ENCODE measurements around the gene SLC16A8.
"Not testable (repeated sequence)": the region's sequence is repeated elsewhere in the genome, so short reads cannot be mapped to it uniquely, and the experiment has no call there.

The SLC16A8 gene

DNA sequence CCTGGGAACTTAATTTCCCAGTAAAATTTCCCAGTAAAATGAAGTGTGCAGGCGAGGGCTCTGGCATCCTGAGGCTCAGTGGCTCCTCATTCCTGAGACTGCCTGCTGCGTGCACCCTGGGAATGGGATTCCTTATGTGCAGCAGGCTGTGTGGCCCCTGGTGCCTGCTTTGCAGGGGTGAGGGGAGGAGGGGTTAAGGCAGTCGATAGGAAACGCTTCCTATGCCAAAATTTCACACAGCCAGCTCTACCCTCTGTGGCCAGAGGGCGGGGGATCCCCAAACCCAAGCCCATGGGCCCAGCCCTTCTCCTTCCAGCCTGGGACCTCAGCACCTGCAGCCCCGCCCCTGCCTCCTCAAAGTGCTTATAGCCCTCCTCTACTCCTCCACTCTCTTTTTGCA is 38.6 kb upstream of the SLC16A8 start:
- Histone ChIP-seq H3K9me3 (replicated peaks; ENCODE audit: insufficient read depth, low read length) (no peaks in the 10 kb centered on the region), H3K27me3 (replicated peaks; ENCODE audit: insufficient read depth, low read length) (no peaks in the 10 kb centered on the region), H3K4me2 (ENCODE audit: low read depth, low read length) (no peak overlapping the region), H3F3A (ENCODE audit: insufficient read depth, low read length) (no peaks in the 10 kb centered on the region), H3K4me1 (ENCODE audit: low read length) (no peaks in the 10 kb centered on the region), H2AFZ (ENCODE audit: low read length) (no peak overlapping the region), H3K36me3 (replicated peaks; ENCODE audit: insufficient read depth, low read length) (no peaks in the 10 kb centered on the region), H3K27ac (ENCODE audit: low read length) (no peak overlapping the region), H3K9ac (ENCODE audit: low read length) (no peak overlapping the region), H3K9me2 (replicated peaks; ENCODE audit: insufficient read depth, low read length) (no peaks in the 10 kb centered on the region), H4K20me1 (ENCODE audit: insufficient read depth, low read length) (no peaks in the 10 kb centered on the region), H3K79me2 (ENCODE audit: low read length) (no peaks in the 10 kb centered on the region), H3K4me3 (ENCODE audit: low read length) (no peak overlapping the region)
- DNase-seq, result no peak
- TF ChIP-seq EZH2phosphoT487 (IDR thresholded peaks at IDR 0.05; ENCODE audit: low read length) (no peak), EZH2 (optimal IDR thresholded peaks at IDR 0.05; ENCODE audit: low read depth, low read length) (no peak)
- TF ChIP-seq, protein P1, sequence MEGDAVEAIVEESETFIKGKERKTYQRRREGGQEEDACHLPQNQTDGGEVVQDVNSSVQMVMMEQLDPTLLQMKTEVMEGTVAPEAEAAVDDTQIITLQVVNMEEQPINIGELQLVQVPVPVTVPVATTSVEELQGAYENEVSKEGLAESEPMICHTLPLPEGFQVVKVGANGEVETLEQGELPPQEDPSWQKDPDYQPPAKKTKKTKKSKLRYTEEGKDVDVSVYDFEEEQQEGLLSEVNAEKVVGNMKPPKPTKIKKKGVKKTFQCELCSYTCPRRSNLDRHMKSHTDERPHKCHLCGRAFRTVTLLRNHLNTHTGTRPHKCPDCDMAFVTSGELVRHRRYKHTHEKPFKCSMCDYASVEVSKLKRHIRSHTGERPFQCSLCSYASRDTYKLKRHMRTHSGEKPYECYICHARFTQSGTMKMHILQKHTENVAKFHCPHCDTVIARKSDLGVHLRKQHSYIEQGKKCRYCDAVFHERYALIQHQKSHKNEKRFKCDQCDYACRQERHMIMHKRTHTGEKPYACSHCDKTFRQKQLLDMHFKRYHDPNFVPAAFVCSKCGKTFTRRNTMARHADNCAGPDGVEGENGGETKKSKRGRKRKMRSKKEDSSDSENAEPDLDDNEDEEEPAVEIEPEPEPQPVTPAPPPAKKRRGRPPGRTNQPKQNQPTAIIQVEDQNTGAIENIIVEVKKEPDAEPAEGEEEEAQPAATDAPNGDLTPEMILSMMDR (IDR thresholded peaks at IDR 0.05; ENCODE audit: low read length), result no peak

DNA sequence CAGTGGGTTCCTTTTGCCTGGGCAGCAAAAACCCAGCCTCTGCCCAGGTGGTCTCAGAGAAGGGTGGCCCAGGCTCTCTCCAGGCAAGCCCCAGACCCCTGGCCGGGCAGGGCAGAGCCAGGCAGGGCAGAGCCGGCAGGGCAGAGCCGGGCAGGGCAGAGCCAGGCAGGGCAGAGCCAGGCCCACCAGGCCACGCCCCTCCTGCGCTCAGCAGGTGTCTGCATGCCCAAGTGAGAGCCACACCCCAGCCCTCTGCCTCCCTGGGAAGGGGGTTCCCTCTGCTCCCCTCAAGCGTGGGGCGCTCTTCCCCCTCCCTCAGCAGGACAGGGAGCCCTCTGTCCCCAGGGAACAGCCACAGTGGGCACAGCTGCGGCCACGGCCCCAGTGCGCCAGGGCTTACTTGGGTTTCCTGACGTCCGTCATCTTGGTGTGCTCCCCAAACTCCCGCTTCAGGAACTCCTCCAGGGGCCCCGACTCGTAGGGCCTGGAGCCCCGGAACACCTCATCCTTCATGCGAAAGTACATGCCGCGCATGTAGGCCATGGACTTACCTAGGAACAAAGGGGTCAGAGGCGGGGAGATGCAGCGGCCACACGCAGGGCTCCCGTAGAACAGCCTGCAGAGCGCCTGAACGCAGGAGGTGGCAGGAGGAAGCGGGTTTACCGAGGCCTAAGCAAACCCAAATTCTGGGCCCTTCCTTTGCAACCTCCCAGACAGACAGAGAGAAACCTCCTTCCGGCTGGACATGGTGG is 36.6 kb upstream of the SLC16A8 start:
- H3K27me3 ChIP-seq (replicated peaks; ENCODE audit: insufficient read depth, low read length), result no peaks in the 10 kb centered on the region
- no peaks in the 10 kb centered on the region for H3K79me2 ChIP-seq (ENCODE audit: low read length)
- no peaks in the 10 kb centered on the region for H3K9me3 ChIP-seq (replicated peaks; ENCODE audit: insufficient read depth, low read length)
- H3F3A ChIP-seq (ENCODE audit: insufficient read depth, low read length), result no peaks in the 10 kb centered on the region
- no peak overlapping the region for H3K27ac ChIP-seq (ENCODE audit: low read length)
- no peak overlapping the region for H3K9ac ChIP-seq (ENCODE audit: low read length)
- no peak overlapping the region for H3K4me2 ChIP-seq (ENCODE audit: low read depth, low read length)
- no peaks in the 10 kb centered on the region for H4K20me1 ChIP-seq (ENCODE audit: insufficient read depth, low read length)
- TF ChIP-seq EZH2 (optimal IDR thresholded peaks at IDR 0.05; ENCODE audit: low read depth, low read length), result no peak
- TF ChIP-seq, protein P1 (IDR thresholded peaks at IDR 0.05; ENCODE audit: low read length), result no peak
- no peaks in the 10 kb centered on the region for H3K9me2 ChIP-seq (replicated peaks; ENCODE audit: insufficient read depth, low read length)
- no peaks in the 10 kb centered on the region for H3K4me1 ChIP-seq (ENCODE audit: low read length)
- no peak overlapping the region for H2AFZ ChIP-seq (ENCODE audit: low read length)
- no peak for DNase-seq
- no peaks in the 10 kb centered on the region for H3K36me3 ChIP-seq (replicated peaks; ENCODE audit: insufficient read depth, low read length)
- H3K4me3 ChIP-seq (ENCODE audit: low read length), result no peak overlapping the region

DNA sequence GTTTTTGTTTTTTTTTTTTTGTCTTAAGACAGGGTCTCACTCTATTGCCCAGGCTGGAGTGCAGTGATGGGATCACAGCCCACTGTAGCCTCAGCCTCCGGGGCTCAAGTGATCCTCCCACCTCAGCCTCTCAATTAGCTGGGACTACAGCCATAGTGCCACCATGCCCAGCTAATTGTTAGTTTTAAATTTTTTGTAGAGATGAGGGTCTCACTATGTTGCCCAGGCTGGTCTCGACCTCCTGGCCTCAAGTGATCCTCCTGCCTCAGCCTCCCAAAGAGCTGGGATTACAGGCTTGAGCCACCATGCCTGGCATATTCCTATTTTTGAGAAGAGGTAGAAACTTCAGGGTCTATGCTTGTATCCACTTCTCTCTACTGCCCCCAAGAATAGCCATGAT is 34.8 kb upstream of the SLC16A8 start:
- not testable (repeated sequence) for H3K27me3 ChIP-seq (replicated peaks; ENCODE audit: insufficient read depth, low read length); H3K9ac ChIP-seq (ENCODE audit: low read length); H3K36me3 ChIP-seq (replicated peaks; ENCODE audit: insufficient read depth, low read length); H3F3A ChIP-seq (ENCODE audit: insufficient read depth, low read length); H3K4me1 ChIP-seq (ENCODE audit: low read length); H3K27ac ChIP-seq (ENCODE audit: low read length); DNase-seq; H3K4me3 ChIP-seq (ENCODE audit: low read length); H3K79me2 ChIP-seq (ENCODE audit: low read length); H3K9me3 ChIP-seq (replicated peaks; ENCODE audit: insufficient read depth, low read length); H3K9me2 ChIP-seq (replicated peaks; ENCODE audit: insufficient read depth, low read length); H2AFZ ChIP-seq (ENCODE audit: low read length); H3K4me2 ChIP-seq (ENCODE audit: low read depth, low read length); H4K20me1 ChIP-seq (ENCODE audit: insufficient read depth, low read length)

DNA sequence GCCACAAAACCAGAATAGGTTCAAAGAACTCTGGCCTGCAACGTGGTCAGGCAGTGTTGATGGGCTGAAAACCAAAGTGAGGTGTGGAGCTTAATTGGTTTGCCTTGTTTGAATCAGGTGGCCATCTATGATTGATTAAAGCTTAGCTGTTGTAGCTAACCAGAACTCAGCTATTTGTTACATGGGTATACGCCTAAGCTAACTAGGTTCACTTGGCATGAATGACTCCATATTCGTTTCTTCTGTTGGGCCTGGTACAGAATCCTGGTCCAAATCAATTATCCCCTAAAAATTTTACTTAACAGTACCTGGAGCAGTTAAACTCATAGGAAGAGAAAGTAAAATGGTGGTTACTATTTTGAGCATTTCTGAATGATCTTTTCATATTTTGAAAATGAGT is 34.2 kb upstream of the SLC16A8 start:
- Histone ChIP-seq H3F3A (ENCODE audit: insufficient read depth, low read length) (no peaks in the 10 kb centered on the region), H3K9me3 (replicated peaks; ENCODE audit: insufficient read depth, low read length) (no peaks in the 10 kb centered on the region), H3K9me2 (replicated peaks; ENCODE audit: insufficient read depth, low read length) (no peaks in the 10 kb centered on the region), H3K4me1 (ENCODE audit: low read length) (no peaks in the 10 kb centered on the region; the same call in 1 of the 2 replicates), H3K79me2 (ENCODE audit: low read length) (no peaks in the 10 kb centered on the region), H3K4me3 (ENCODE audit: low read length) (no peak overlapping the region), H2AFZ (ENCODE audit: low read length) (no peak overlapping the region), H3K36me3 (replicated peaks; ENCODE audit: insufficient read depth, low read length) (no peaks in the 10 kb centered on the region), H3K27me3 (replicated peaks; ENCODE audit: insufficient read depth, low read length) (no peaks in the 10 kb centered on the region), H3K4me2 (ENCODE audit: low read depth, low read length) (no peak overlapping the region), H4K20me1 (ENCODE audit: insufficient read depth, low read length) (no peaks in the 10 kb centered on the region), H3K9ac (ENCODE audit: low read length) (no peak overlapping the region), H3K27ac (ENCODE audit: low read length) (no peak overlapping the region)
- TF ChIP-seq, protein P1 (IDR thresholded peaks at IDR 0.05; ENCODE audit: low read length), result no peak
- TF ChIP-seq EZH2phosphoT487 (IDR thresholded peaks at IDR 0.05; ENCODE audit: low read length), result no peak
- no peak for TF ChIP-seq EZH2 (optimal IDR thresholded peaks at IDR 0.05; ENCODE audit: low read depth, low read length)
- DNase-seq, result no peak

DNA sequence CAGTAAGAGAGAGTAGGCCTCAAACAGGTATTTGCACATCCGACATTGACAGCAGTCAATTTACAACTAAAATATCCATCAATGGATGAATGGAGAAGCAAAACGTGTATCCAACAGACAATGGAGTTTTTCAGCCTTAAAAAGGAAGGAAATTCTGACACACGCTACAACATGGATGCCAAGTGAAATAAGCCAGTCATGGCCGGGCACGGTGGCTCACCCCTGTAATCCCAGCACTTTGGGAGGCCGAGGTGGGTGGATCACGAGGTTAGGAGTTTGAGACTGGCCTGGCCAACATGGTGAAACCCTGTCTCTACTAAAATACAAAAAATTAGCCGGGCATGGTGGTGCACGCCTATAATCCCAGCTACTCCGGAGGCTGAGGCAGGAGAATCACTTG is 33.6 kb upstream of the SLC16A8 start:
- not testable (repeated sequence) for H2AFZ ChIP-seq (ENCODE audit: low read length); H3K27ac ChIP-seq (ENCODE audit: low read length); H3K4me3 ChIP-seq (ENCODE audit: low read length); H3K36me3 ChIP-seq (replicated peaks; ENCODE audit: insufficient read depth, low read length); H3K9me2 ChIP-seq (replicated peaks; ENCODE audit: insufficient read depth, low read length); H4K20me1 ChIP-seq (ENCODE audit: insufficient read depth, low read length); H3K4me2 ChIP-seq (ENCODE audit: low read depth, low read length); H3K9ac ChIP-seq (ENCODE audit: low read length); H3F3A ChIP-seq (ENCODE audit: insufficient read depth, low read length); H3K79me2 ChIP-seq (ENCODE audit: low read length); DNase-seq; H3K9me3 ChIP-seq (replicated peaks; ENCODE audit: insufficient read depth, low read length); H3K4me1 ChIP-seq (ENCODE audit: low read length); H3K27me3 ChIP-seq (replicated peaks; ENCODE audit: insufficient read depth, low read length)
